HCT116 (cell line): ENCODE results near the gene CCNG1. TPM values are rescaled to one million over a fixed set of nuclear protein-coding genes. Genes with fewer than 3 reads are reported as not detected.

Experiments used
- ATAC-seq: fragments of 200-7000 bp; cut with Tn5 transposase; 2 replicates; pipeline ENCODE4 v1.9.1; 2020; ENCODE audit warnings: mild to moderate bottlenecking, moderate library complexity
- BruUV-seq: library from RNA; stranded (reverse); fragments of 400-500 nt; replicated peaks from 2 replicates; lab custom pipeline; 2021; lab: Mats Ljungman, UMichigan
- CTCF ChIA-PET: fragments of 300-600 bp; sonication (Branson Sonifier 250); formaldehyde crosslinking; loops from one replicate; lab custom pipeline; 2021; ENCODE audit warnings: antibody characterized with exemption; lab: Charles Lee
- POLR2A ChIA-PET: fragments of 300-600, 350-600 bp; sonication (Branson Sonifier 250); formaldehyde crosslinking; loops from one replicate; lab custom pipeline; 2021; ENCODE audit warnings: antibody characterized with exemption; lab: Charles Lee
- RAD21 ChIA-PET, 2 experiments: fragments of 300-600 bp; sonication (Branson Sonifier 250); formaldehyde crosslinking; loops; one replicate each; lab custom pipeline; 2023; ENCODE audit warnings: low total read pairs in 2 of 2; ENCODE audit not compliant: uncharacterized antibody in 2 of 2, unreplicated experiment in 2 of 2, low non-redundant PET in 1 of 2; lab: Charles Lee
- DNase-seq: peaks from one replicate; pipeline ENCODE4 v3.0.0-alpha.2; 2010; ENCODE audit warnings: low read depth, low spot score
- H2AFZ ChIP-seq: fragments of 200-600 bp; shearing (Covaris generic), sonication (generic); 2 replicates; pipeline ENCODE4 v1.6.1; 2017; ENCODE audit warnings: low read depth, mixed run types, mixed read lengths, antibody characterized with exemption, low read length; ENCODE audit not compliant: poor library complexity, severe bottlenecking
- H3K27ac ChIP-seq: 2 replicates; pipeline ENCODE4 v1.5.1; 2012; ENCODE audit warnings: low read depth, low read length
- H3K27me3 ChIP-seq: fragments of 200-600 bp; sonication (generic); 2 replicates; pipeline ENCODE4 v1.6.1; 2016; ENCODE audit warnings: mixed run types, low read length, mixed read lengths; ENCODE audit not compliant: insufficient read depth
- H3K36me3 ChIP-seq, 2 experiments: fragments of 200-500 bp in 1 of 2; fragments of 200-600 bp in 1 of 2; sonication (Bioruptor generic) in 1 of 2; sonication (generic) in 1 of 2; 2 replicates each; pipeline versions ENCODE4 v1.5.1 to v1.6.1; 2014 to 2016; ENCODE audit warnings: low read length in 2 of 2, inconsistent platforms in 1 of 2, mixed read lengths in 1 of 2, mixed run types in 1 of 2; ENCODE audit not compliant: insufficient read depth in 2 of 2, control insufficient read depth in 1 of 2
- H3K4me1 ChIP-seq, 2 experiments: fragments of 200-600 bp in 1 of 2; sonication (generic) in 1 of 2; 2 replicates each; pipeline versions ENCODE4 v1.5.1 to v1.6.1; 2012 to 2017; ENCODE audit warnings: low read length in 2 of 2, inconsistent platforms in 1 of 2, mild to moderate bottlenecking in 1 of 2, mixed read lengths in 1 of 2, mixed run types in 1 of 2, moderate library complexity in 1 of 2; ENCODE audit not compliant: insufficient read depth in 2 of 2, control insufficient read depth in 1 of 2
- H3K4me2 ChIP-seq: fragments of 200-600 bp; sonication (generic); 2 replicates; pipeline ENCODE4 v1.6.1; 2017; ENCODE audit warnings: mixed run types, low read length, mixed read lengths
- H3K4me3 ChIP-seq, 2 experiments: fragments of 200-600 bp in 1 of 2; sonication (generic) in 1 of 2; replicated peaks in 1 of 2; 2 replicates each; pipeline ENCODE4 v1.5.1; 2011 to 2016; ENCODE audit warnings: low read length in 2 of 2, control low read depth in 1 of 2, low read depth in 1 of 2, mild to moderate bottlenecking in 1 of 2, mixed read lengths in 1 of 2, mixed run types in 1 of 2
- H3K79me2 ChIP-seq: fragments of 200-600 bp; sonication (generic); 2 replicates; pipeline ENCODE4 v1.6.1; 2017; ENCODE audit warnings: mild to moderate bottlenecking, mixed run types, low read length, moderate library complexity, mixed read lengths; ENCODE audit not compliant: insufficient read depth
- H3K9ac ChIP-seq: fragments of 200-600 bp; sonication (generic); 2 replicates; pipeline ENCODE4 v1.6.1; 2016; ENCODE audit warnings: low read length, mixed read lengths
- H3K9me2 ChIP-seq: fragments of 200-600 bp; sonication (generic), shearing (Covaris generic); 2 replicates; pipeline ENCODE4 v1.6.1; 2017; ENCODE audit warnings: mixed run types, mild to moderate bottlenecking, moderate library complexity; ENCODE audit not compliant: insufficient read depth
- H3K9me3 ChIP-seq, 2 experiments: fragments of 200-500 bp in 1 of 2; fragments of 200-600 bp in 1 of 2; sonication (Bioruptor generic) in 1 of 2; sonication (generic) in 1 of 2; 2 replicates each; pipeline ENCODE4 v1.6.1; 2014 to 2017; ENCODE audit warnings: low read length in 2 of 2, mixed read lengths in 2 of 2, inconsistent platforms in 1 of 2, low read depth in 1 of 2, mild to moderate bottlenecking in 1 of 2, mixed run types in 1 of 2, moderate library complexity in 1 of 2; ENCODE audit not compliant: control insufficient read depth in 1 of 2, insufficient read depth in 1 of 2
- H4K20me1 ChIP-seq: fragments of 200-600 bp; sonication (generic), shearing (Covaris generic); 2 replicates; pipeline ENCODE4 v1.6.1; 2017; ENCODE audit warnings: mixed run types, mild to moderate bottlenecking, moderate library complexity; ENCODE audit not compliant: insufficient read depth
- CBX3 ChIP-seq: IDR thresholded peaks from 2 replicates; pipeline ENCODE4 v1.6.1; 2012; ENCODE audit warnings: low read depth
- CTCF ChIP-seq, 3 experiments: fragments of 200-600 bp in 1 of 3; sonication (generic) in 1 of 3; IDR thresholded peaks in 2 of 3; conservative IDR thresholded peaks in 1 of 3; 2 replicates each; pipeline ENCODE4 v1.5.1; 2012 to 2017; ENCODE audit warnings: low read depth in 2 of 3, low read length in 2 of 3, antibody characterized with exemption in 1 of 3, borderline replicate concordance in 1 of 3, control low read depth in 1 of 3, mild to moderate bottlenecking in 1 of 3, mixed read lengths in 1 of 3, mixed run types in 1 of 3, moderate library complexity in 1 of 3; ENCODE audit not compliant: insufficient read depth in 1 of 3
- EGR1 ChIP-seq: IDR thresholded peaks from 2 replicates; pipeline ENCODE4 v1.6.1; 2012; ENCODE audit warnings: low read depth
- POLR2A ChIP-seq: IDR thresholded peaks from 2 replicates; pipeline ENCODE4 v1.7.0; 2011; ENCODE audit warnings: borderline replicate concordance; ENCODE audit not compliant: insufficient read depth, insufficient read length; ENCODE audit errors: extremely low read depth
- RAD21 ChIP-seq: IDR thresholded peaks from 2 replicates; pipeline ENCODE4 v1.6.1; 2012; ENCODE audit warnings: low read depth, mild to moderate bottlenecking
- SIN3A ChIP-seq: IDR thresholded peaks from 2 replicates; pipeline ENCODE4 v1.6.1; 2012; ENCODE audit warnings: low read depth
- SP1 ChIP-seq: IDR thresholded peaks from 2 replicates; pipeline ENCODE4 v1.6.1; 2012; ENCODE audit warnings: low read depth
- SRF ChIP-seq: IDR thresholded peaks from 2 replicates; pipeline ENCODE4 v1.6.1; 2012; ENCODE audit warnings: low read depth
- ZBTB33 ChIP-seq: IDR thresholded peaks from 2 replicates; pipeline ENCODE4 v1.6.1; 2011; ENCODE audit warnings: mild to moderate bottlenecking, low read length, moderate library complexity; ENCODE audit not compliant: insufficient replicate concordance; ENCODE audit errors: extremely low read depth
- ZFX ChIP-seq: fragments of 450-650 bp; IDR thresholded peaks from 2 replicates; pipeline ENCODE4 v1.6.1; 2017
- ZNF274 ChIP-seq: fragments of 200-500 bp; sonication (Bioruptor generic); IDR thresholded peaks from 2 replicates; pipeline ENCODE4 v1.6.1; 2014; ENCODE audit warnings: mild to moderate bottlenecking, low read depth, low read length, inconsistent platforms
- intact Hi-C: fragments of 100-400 bp; cut with micrococcal nuclease; formaldehyde crosslinking; loops from 2 replicates; pipeline ENCODE4 v1.10.0; 2022
- total RNA-seq: library from RNA; stranded (reverse); gene quantifications from one replicate; pipeline ENCODE4 v1.2.1, GENCODE V29; 2021; ENCODE audit not compliant: unreplicated experiment
- TF ChIP-seq, protein P1 (sequence below): IDR thresholded peaks from 2 replicates; pipeline ENCODE4 v1.6.1; 2012; ENCODE audit warnings: low read depth

CCNG1 gene
- total RNA-seq, 1 experiment from 2014 or later = 176 TPM

DNA sequence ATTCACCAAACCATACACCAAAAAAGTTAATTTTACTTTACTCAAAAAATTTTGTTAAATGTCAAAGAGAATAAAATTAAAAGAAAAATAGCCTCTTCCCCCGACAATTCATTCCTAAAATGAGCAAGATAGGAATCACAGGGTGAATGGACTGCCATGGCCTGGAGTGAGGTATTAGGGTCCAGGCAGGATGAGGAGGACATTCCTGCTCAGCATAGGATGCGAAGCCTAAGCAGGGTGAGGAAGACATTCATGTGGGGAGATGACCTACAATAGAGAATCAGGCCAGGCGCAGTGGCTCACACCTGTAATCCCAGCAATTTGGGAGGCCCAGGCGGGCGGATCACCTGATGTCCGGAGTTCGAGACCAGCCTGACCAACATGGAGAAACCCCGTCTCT is 14.1 kb downstream of the CCNG1 start (continued):
- TF ChIP-seq CBX3 = no peak
- no peak for TF ChIP-seq POLR2A
- TF ChIP-seq SIN3A = no peak
- TF ChIP-seq, protein P1, sequence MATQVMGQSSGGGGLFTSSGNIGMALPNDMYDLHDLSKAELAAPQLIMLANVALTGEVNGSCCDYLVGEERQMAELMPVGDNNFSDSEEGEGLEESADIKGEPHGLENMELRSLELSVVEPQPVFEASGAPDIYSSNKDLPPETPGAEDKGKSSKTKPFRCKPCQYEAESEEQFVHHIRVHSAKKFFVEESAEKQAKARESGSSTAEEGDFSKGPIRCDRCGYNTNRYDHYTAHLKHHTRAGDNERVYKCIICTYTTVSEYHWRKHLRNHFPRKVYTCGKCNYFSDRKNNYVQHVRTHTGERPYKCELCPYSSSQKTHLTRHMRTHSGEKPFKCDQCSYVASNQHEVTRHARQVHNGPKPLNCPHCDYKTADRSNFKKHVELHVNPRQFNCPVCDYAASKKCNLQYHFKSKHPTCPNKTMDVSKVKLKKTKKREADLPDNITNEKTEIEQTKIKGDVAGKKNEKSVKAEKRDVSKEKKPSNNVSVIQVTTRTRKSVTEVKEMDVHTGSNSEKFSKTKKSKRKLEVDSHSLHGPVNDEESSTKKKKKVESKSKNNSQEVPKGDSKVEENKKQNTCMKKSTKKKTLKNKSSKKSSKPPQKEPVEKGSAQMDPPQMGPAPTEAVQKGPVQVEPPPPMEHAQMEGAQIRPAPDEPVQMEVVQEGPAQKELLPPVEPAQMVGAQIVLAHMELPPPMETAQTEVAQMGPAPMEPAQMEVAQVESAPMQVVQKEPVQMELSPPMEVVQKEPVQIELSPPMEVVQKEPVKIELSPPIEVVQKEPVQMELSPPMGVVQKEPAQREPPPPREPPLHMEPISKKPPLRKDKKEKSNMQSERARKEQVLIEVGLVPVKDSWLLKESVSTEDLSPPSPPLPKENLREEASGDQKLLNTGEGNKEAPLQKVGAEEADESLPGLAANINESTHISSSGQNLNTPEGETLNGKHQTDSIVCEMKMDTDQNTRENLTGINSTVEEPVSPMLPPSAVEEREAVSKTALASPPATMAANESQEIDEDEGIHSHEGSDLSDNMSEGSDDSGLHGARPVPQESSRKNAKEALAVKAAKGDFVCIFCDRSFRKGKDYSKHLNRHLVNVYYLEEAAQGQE = no peak

DNA sequence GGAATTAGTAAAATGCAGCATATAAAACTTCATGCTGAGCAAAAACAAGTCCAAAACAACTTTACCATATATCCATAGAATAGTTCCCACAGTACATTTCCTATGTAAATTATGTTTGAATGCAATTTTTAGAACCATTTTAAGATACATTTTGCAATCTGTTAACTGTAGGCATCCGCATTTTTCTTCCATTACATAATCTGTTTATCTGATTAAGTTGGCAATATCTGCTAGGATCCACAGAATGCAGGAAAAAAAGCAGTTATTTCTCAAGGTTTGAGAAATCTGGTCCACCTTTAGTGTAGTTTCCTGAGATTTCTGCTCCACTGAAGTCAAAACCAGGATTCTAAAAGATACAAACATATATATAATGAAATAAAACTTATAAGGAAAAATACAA is 16.3 kb downstream of the CCNG1 start:
- DNase-seq = no peak
- POLR2A ChIA-PET = interaction anchor here (1.3 kb wide), 1 partner anchor 16 kb away, joined by 4 read pairs; the partner anchor contains the start of gene CCNG1

More for the DNA sequence above, 16.3 kb downstream of the CCNG1 start:
- ChIA-PET RAD21 (no interaction called here), CTCF (no interaction called here)
- H4K20me1 ChIP-seq = no peaks in the 10 kb centered on the region
- H3K9me3 ChIP-seq = no peaks in the 10 kb centered on the region
- H3K4me2 ChIP-seq = no peak overlapping the region
- no TSS peak for BruUV-seq
- H3K9ac ChIP-seq = no peak overlapping the region
- no peak for ATAC-seq
- no peak overlapping the region for H3K4me3 ChIP-seq
- TF ChIP-seq SRF (no peak), RAD21 (no peak), ZFX (no peak), ZNF274 (no peak), SP1 (no peak), ZBTB33 (no peak), EGR1 (no peak), CTCF (IDR thresholded peaks at IDR 0.05 in 2 of 3, conservative IDR thresholded peaks at IDR 0.05 in 1 of 3; ENCODE audit: borderline replicate concordance in 1 of 3, insufficient read depth in 1 of 3, low read depth in 2 of 3, low read length in 2 of 3) (no peak)
- peaks cover 41% of the 10 kb centered on the region for H3K79me2 ChIP-seq
- H2AFZ ChIP-seq = no peak overlapping the region
- H3K27me3 ChIP-seq = no peaks in the 10 kb centered on the region
- peaks cover 15 to 23% of the 10 kb centered on the region in 2 experiments for H3K36me3 ChIP-seq
- intact Hi-C loops = no loop called here
- peaks cover 3 to 9% of the 10 kb centered on the region in 2 experiments; a peak in 3 of 4 replicates for H3K4me1 ChIP-seq
- H3K9me2 ChIP-seq = no peaks in the 10 kb centered on the region
- no peak overlapping the region for H3K27ac ChIP-seq
